Prostate gland (tissue), 2 donors: ENCODE results near the gene RGS17.

ENCODE experiments used
- POLR2A ChIP-seq: fragments of 450-650 bp; IDR thresholded peaks from one replicate; pipeline ENCODE4 v1.6.1; 2016; ENCODE audit warnings: antibody characterized with exemption, mild to moderate bottlenecking
- TF ChIP-seq, protein P1 (sequence below), 4 experiments: fragments of 200-600 bp in 2 of 4; fragments of 450-650 bp in 2 of 4; sonication (generic) in 2 of 4; IDR thresholded peaks; 1 replicate in 3 of 4; 2 replicates in 1 of 4; pipeline ENCODE4 v1.5.1; 2016 to 2019; ENCODE audit warnings: antibody characterized with exemption in 4 of 4, mild to moderate bottlenecking in 2 of 4, moderate library complexity in 2 of 4

DNA sequence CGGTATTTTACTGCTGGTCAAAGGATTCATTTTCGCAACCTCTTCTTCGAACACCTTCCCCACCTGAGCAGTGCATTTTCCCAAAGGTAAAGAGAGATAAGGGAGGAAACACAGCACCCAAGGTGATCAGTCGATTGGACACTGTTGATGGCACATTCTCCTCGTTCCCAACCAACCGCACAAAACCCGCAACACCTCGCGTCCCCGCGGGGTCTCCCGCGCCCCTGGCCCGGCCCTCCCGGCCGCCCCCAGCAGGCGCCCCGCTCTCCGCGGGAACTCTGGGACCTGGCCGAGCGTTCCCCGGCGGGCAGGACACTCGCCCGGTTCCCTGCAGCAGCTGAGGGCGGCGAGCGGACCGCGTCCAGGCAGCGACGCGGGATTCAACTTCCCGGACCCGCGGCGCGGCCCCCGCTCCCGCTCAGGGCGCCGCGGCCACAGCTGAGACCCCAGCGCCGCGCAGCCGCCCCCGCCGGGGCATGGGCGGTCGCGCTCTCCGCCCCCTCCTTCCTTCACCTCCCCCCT, 506 bp downstream of the RGS17 start:
- TF ChIP-seq, protein P1, sequence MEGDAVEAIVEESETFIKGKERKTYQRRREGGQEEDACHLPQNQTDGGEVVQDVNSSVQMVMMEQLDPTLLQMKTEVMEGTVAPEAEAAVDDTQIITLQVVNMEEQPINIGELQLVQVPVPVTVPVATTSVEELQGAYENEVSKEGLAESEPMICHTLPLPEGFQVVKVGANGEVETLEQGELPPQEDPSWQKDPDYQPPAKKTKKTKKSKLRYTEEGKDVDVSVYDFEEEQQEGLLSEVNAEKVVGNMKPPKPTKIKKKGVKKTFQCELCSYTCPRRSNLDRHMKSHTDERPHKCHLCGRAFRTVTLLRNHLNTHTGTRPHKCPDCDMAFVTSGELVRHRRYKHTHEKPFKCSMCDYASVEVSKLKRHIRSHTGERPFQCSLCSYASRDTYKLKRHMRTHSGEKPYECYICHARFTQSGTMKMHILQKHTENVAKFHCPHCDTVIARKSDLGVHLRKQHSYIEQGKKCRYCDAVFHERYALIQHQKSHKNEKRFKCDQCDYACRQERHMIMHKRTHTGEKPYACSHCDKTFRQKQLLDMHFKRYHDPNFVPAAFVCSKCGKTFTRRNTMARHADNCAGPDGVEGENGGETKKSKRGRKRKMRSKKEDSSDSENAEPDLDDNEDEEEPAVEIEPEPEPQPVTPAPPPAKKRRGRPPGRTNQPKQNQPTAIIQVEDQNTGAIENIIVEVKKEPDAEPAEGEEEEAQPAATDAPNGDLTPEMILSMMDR (IDR thresholded peaks at IDR 0.05), result no peak
- no peak for TF ChIP-seq POLR2A
